ENCODE results near the gene FRMD8. TPM values are rescaled to one million over a fixed set of nuclear protein-coding genes. Genes with fewer than 3 reads are reported as not detected.

The FRMD8 gene, protein sequence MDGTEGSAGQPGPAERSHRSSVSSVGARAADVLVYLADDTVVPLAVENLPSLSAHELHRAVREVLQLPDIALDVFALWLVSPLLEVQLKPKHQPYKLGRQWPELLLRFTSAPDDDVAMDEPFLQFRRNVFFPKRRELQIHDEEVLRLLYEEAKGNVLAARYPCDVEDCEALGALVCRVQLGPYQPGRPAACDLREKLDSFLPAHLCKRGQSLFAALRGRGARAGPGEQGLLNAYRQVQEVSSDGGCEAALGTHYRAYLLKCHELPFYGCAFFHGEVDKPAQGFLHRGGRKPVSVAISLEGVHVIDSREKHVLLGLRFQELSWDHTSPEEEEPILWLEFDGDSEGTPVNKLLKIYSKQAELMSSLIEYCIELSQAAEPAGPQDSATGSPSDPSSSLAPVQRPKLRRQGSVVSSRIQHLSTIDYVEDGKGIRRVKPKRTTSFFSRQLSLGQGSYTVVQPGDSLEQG
- total RNA-seq, result 100 to 1,000 TPM in 1 of 2 donors, 10 to 100 TPM in 1; 36.1 to 106 TPM

DNA sequence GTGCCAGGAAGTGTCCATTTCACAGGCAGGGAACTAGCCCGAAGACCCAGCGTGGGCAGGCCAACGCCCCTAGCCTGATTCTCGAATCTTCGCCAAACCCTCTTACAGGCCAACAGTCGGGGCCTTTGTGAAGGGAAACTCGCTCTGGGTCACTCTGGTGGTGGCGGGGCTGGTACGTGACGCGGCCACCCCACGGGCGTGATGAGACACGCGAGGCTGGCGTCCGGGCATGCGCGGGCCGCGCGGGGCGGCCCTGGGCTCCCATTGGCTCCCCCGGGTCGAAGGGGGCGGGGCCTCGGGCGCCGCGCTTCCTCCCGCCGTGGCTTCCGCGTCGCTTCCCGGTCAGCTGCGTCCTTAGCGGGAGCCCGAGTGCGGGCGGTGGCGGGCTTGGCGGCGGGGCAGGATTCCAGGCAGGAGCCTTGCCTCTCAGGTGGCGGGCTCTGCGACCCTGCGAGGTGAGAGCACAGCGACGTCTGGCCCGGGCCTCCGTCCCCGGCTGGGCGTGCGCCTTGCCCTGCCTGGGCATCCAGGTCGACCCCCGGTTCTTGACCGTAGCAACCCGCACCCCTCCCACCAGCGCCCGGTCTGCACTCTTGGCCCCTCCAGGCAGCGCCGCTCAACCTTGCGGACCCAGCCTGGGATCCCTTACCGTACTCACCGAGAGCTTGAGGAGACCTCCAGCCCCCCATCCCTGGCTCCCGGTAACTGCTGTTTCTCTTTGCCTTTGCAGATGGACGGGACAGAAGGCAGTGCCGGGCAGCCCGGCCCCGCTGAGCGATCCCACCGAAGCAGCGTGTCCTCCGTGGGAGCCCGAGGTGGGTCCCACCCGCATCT is at the start of gene FRMD8:
TSS of gene FRMD8 (plus strand) at position 331 of the 834 bp plus-strand sequence. CDS start at position 731, 400 bp downstream.
- Histone ChIP-seq H3K4me3 (peak within 1 kb of the TSS; percentile 88 to 92), H3K36me3 (no peaks in the 10 kb centered on the region), H3K9me3 (no peaks in the 10 kb centered on the region), H3K4me1 (replicated peaks) (peaks cover 17% of the 10 kb centered on the region), H3K27me3 (replicated peaks; ENCODE audit: insufficient read depth) (no peaks in the 10 kb centered on the region), H3K27ac (peak within 1 kb of the TSS; percentile 95 to 98)
- DNase-seq (ENCODE audit: low spot score), result peak; percentile 90
- TF ChIP-seq, protein P1, sequence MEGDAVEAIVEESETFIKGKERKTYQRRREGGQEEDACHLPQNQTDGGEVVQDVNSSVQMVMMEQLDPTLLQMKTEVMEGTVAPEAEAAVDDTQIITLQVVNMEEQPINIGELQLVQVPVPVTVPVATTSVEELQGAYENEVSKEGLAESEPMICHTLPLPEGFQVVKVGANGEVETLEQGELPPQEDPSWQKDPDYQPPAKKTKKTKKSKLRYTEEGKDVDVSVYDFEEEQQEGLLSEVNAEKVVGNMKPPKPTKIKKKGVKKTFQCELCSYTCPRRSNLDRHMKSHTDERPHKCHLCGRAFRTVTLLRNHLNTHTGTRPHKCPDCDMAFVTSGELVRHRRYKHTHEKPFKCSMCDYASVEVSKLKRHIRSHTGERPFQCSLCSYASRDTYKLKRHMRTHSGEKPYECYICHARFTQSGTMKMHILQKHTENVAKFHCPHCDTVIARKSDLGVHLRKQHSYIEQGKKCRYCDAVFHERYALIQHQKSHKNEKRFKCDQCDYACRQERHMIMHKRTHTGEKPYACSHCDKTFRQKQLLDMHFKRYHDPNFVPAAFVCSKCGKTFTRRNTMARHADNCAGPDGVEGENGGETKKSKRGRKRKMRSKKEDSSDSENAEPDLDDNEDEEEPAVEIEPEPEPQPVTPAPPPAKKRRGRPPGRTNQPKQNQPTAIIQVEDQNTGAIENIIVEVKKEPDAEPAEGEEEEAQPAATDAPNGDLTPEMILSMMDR (IDR thresholded peaks at IDR 0.05), result no peak
- peak; percentile 89 for TF ChIP-seq POLR2AphosphoS5 (IDR thresholded peaks at IDR 0.05)
- peak; percentile 97 for TF ChIP-seq POLR2A (IDR thresholded peaks at IDR 0.05)
- 1% methylated on average over 70 of the region's 76 CpGs for WGBS
- intact Hi-C loops (cut with DNase I), result no loop called here

DNA sequence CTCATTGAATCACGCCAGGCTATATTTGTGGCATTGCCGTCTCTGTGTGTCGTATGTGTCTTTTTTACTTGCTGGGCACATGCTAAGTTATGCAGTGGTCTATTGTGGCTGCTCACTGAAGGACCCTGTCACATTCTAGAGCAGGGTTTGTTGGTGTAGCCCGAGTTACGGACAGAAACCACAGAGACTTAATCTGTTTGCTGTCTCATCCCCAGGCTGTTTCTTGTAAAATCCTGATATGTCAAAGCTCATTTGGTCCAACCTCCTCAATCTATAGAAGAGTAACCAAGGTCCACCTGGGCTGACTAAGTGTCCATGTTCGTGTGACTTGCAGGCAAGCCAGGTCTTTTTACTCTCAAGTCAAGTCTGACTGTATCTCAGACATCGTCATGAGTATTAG is 47.8 kb upstream of the FRMD8 start:
- H3K4me3 ChIP-seq, result no peak overlapping the region
- H3K27ac ChIP-seq, result no peak overlapping the region
- H3K4me1 ChIP-seq (replicated peaks), result peaks cover 4% of the 10 kb centered on the region
- intact Hi-C loops (cut with DNase I), result no loop called here
- no peaks in the 10 kb centered on the region for H3K9me3 ChIP-seq
- 75% methylated on average over 7 of the region's 7 CpGs for WGBS
- DNase-seq (ENCODE audit: low spot score), result no peak
- TF ChIP-seq POLR2AphosphoS5 (IDR thresholded peaks at IDR 0.05) (no peak), POLR2A (IDR thresholded peaks at IDR 0.05) (no peak)
- peaks cover 16 to 24% of the 10 kb centered on the region in 2 donors for H3K36me3 ChIP-seq
- H3K27me3 ChIP-seq (replicated peaks; ENCODE audit: insufficient read depth), result no peaks in the 10 kb centered on the region

DNA sequence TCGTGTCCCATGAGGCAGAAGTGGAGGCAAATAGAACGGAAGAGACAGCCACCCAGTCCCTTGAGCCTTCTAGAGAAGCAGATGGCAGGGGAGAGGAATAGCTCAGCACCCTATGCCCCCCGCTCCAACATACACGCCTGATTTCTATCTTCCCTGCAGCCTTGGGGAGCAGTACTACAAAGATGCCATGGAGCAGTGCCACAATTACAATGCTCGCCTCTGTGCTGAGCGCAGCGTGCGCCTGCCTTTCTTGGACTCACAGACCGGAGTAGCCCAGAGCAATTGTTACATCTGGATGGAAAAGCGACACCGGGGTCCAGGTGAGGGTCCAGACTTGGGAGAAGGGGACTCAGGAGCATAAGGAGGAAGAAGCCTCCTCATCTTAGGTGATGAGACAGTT is 46.2 kb upstream of the FRMD8 start:
- Histone ChIP-seq H3K4me3 (no peak overlapping the region), H3K27ac (no peak overlapping the region), H3K27me3 (replicated peaks; ENCODE audit: insufficient read depth) (no peaks in the 10 kb centered on the region), H3K4me1 (replicated peaks) (peaks cover 4% of the 10 kb centered on the region), H3K9me3 (no peaks in the 10 kb centered on the region), H3K36me3 (peaks cover 22 to 35% of the 10 kb centered on the region in 2 donors)
- intact Hi-C loops (cut with DNase I), result no loop called here
- TF ChIP-seq POLR2A (IDR thresholded peaks at IDR 0.05), result no peak
- TF ChIP-seq POLR2AphosphoS5 (IDR thresholded peaks at IDR 0.05), result no peak
- TF ChIP-seq, protein P1 (IDR thresholded peaks at IDR 0.05), result no peak
- 89% methylated on average over 11 of the region's 11 CpGs for WGBS
- no peak for DNase-seq (ENCODE audit: low spot score)

DNA sequence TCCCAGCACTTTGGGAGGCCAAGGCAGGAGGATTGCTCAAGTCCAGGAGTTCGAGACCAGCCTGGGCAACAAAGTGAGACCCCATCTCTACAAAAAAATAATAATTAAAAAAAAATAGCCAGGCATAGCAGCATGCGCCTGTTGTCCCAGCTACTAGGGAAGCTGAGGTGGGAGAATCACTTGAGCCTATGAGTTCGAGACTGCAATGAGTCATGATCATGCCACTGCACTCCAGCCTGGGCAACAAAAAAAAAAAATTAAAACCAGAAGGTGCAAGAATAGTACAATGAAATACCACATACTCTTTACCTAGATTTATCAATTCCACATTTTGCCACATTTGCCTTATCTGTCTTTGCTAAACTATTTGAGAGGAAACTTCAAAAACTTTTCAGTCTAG is 44.6 kb upstream of the FRMD8 start:
- no peak for DNase-seq (ENCODE audit: low spot score)
- Histone ChIP-seq H3K36me3 (peaks cover 35 to 37% of the 10 kb centered on the region in 2 donors), H3K4me3 (no peak overlapping the region), H3K27me3 (replicated peaks; ENCODE audit: insufficient read depth) (no peaks in the 10 kb centered on the region), H3K9me3 (no peaks in the 10 kb centered on the region), H3K27ac (no peak overlapping the region), H3K4me1 (replicated peaks) (peaks cover 4% of the 10 kb centered on the region)
- intact Hi-C loops (cut with DNase I), result no loop called here
- WGBS, result 94% methylated on average over 3 of the region's 3 CpGs
- TF ChIP-seq, protein P1 (IDR thresholded peaks at IDR 0.05), result no peak
- TF ChIP-seq POLR2AphosphoS5 (IDR thresholded peaks at IDR 0.05), result no peak
- TF ChIP-seq POLR2A (IDR thresholded peaks at IDR 0.05), result no peak

DNA sequence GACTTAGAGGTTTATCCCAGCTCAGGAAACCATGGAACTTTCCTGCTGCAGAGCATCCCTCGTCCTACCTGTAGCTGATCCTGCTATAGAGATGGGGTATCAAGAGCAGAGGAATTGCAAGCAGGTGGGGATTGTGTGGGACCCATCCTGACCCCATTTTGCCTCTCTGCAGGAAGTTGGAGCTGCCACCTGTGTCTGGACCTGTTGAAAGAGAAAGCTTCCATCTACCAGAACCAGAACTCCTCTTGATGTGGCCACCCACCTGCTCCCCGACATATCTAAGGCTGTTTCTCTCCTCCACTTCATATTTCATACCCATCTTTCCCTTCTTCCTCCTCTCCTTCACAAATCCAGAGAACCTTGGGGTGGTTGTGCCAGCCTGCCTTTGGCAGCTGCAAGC is 34.9 kb upstream of the FRMD8 start:
- Histone ChIP-seq H3K9me3 (no peaks in the 10 kb centered on the region), H3K4me1 (replicated peaks) (peaks cover 5% of the 10 kb centered on the region), H3K4me3 (no peak overlapping the region), H3K36me3 (peaks cover 16 to 21% of the 10 kb centered on the region in 2 donors), H3K27ac (no peak overlapping the region), H3K27me3 (replicated peaks; ENCODE audit: insufficient read depth) (no peaks in the 10 kb centered on the region)
- DNase-seq (ENCODE audit: low spot score), result no peak
- TF ChIP-seq, protein P1 (IDR thresholded peaks at IDR 0.05), result no peak
- TF ChIP-seq POLR2AphosphoS5 (IDR thresholded peaks at IDR 0.05), result no peak
- TF ChIP-seq POLR2A (IDR thresholded peaks at IDR 0.05), result no peak
- 98% methylated on average over 2 of the region's 2 CpGs for WGBS
- intact Hi-C loops (cut with DNase I), result no loop called here
